WERI-Rb-1 (cell line): ENCODE measurements around the gene TGFBI.
"Not testable (repeated sequence)": the region's sequence is repeated elsewhere in the genome, so short reads cannot be mapped to it uniquely, and the experiment has no call there.

Source experiments
- DNase-seq: peaks from one replicate; pipeline ENCODE4 v3.0.0-alpha.2; 2020
- H3K27ac ChIP-seq: fragments of 250-450 bp; sonication (Bioruptor Pico); 2 replicates; pipeline ENCODE4 v1.5.1; 2020; ENCODE audit warnings: mild to moderate bottlenecking, moderate library complexity
- H3K27me3 ChIP-seq: fragments of 250-450 bp; sonication (Bioruptor Pico); 2 replicates; pipeline ENCODE4 v1.5.1; 2021; ENCODE audit warnings: mild to moderate bottlenecking, low read depth, moderate library complexity; ENCODE audit not compliant: insufficient read depth, severe bottlenecking
- H3K36me3 ChIP-seq: fragments of 250-450 bp; sonication (Bioruptor Pico); 2 replicates; pipeline ENCODE4 v1.5.1; 2020; ENCODE audit warnings: mild to moderate bottlenecking, moderate library complexity
- H3K4me3 ChIP-seq: 2 replicates; pipeline ENCODE4 v1.5.1; 2011; ENCODE audit warnings: low read depth, mild to moderate bottlenecking, control low read depth, low read length
- H3K9me3 ChIP-seq: fragments of 250-450 bp; sonication (Bioruptor Pico); 2 replicates; pipeline ENCODE4 v1.5.1; 2021; ENCODE audit warnings: mild to moderate bottlenecking, moderate library complexity; ENCODE audit not compliant: severe bottlenecking
- CTCF ChIP-seq: IDR thresholded peaks from 2 replicates; pipeline ENCODE4 v1.5.1; 2011; ENCODE audit warnings: low read depth, mild to moderate bottlenecking, control low read depth, inconsistent platforms, low read length

TGFBI gene

GRCh38 chr5:136043968-136044610 lies 15.3 kb downstream of the TGFBI start:
- Histone ChIP-seq H3K27ac (no peak overlapping the region), H3K36me3 (no peaks in the 10 kb centered on the region), H3K9me3 (no peaks in the 10 kb centered on the region), H3K4me3 (no peak overlapping the region), H3K27me3 (no peaks in the 10 kb centered on the region)
- TF ChIP-seq CTCF, result no peak
- no peak for DNase-seq

- H3K27ac ChIP-seq, H3K36me3 ChIP-seq, H3K27me3 ChIP-seq, H3K9me3 ChIP-seq, DNase-seq, H3K4me3 ChIP-seq: not testable (repeated sequence)
Measured at GRCh38 chr5:136045026-136045425, 16.2 kb downstream of the TGFBI start.

GRCh38 chr5:136046246-136046645 lies 17.5 kb downstream of the TGFBI start:
- H3K9me3 ChIP-seq, result no peaks in the 10 kb centered on the region
- no peaks in the 10 kb centered on the region for H3K36me3 ChIP-seq
- DNase-seq, result no peak
- no peak for TF ChIP-seq CTCF
- H3K4me3 ChIP-seq, result no peak overlapping the region
- no peak overlapping the region for H3K27ac ChIP-seq
- H3K27me3 ChIP-seq, result no peaks in the 10 kb centered on the region

GRCh38 chr5:136047858-136048257 lies 19.1 kb downstream of the TGFBI start:
- TF ChIP-seq CTCF, result no peak
- H3K27ac ChIP-seq, result no peak overlapping the region
- no peak for DNase-seq
- H3K27me3 ChIP-seq, result no peaks in the 10 kb centered on the region
- H3K36me3 ChIP-seq, result no peaks in the 10 kb centered on the region
- H3K9me3 ChIP-seq, result no peaks in the 10 kb centered on the region
- H3K4me3 ChIP-seq, result no peak overlapping the region

GRCh38 chr5:136048966-136049365 lies 20.2 kb downstream of the TGFBI start:
- no peak for DNase-seq
- Histone ChIP-seq H3K36me3 (no peaks in the 10 kb centered on the region), H3K9me3 (no peaks in the 10 kb centered on the region), H3K4me3 (no peak overlapping the region), H3K27ac (no peak overlapping the region), H3K27me3 (no peaks in the 10 kb centered on the region)
- no peak for TF ChIP-seq CTCF

- Histone ChIP-seq H3K9me3 (no peaks in the 10 kb centered on the region), H3K36me3 (no peaks in the 10 kb centered on the region), H3K27ac (no peak overlapping the region), H3K4me3 (no peak overlapping the region), H3K27me3 (no peaks in the 10 kb centered on the region)
- DNase-seq, result no peak
- TF ChIP-seq CTCF, result no peak
Measured at GRCh38 chr5:136051486-136052220, 22.9 kb downstream of the TGFBI start.
